ENCODE results near the gene IGF2R.

IGF2R gene

GRCh38 chr6:159978291-159979135 lies 9.6 kb downstream of the IGF2R start:
- no peak for DNase-seq

- DNase-seq: no peak
These were observed 10.4 kb downstream of the IGF2R start for GRCh38 chr6:159979136-159979874.

- DNase-seq: no peak
These were observed 11.6 kb downstream of the IGF2R start for GRCh38 chr6:159980474-159980873.

- no peak for DNase-seq
These were observed 12.2 kb downstream of the IGF2R start for GRCh38 chr6:159981071-159981402.

- peak; percentile 55 for DNase-seq
These were observed 12.7 kb downstream of the IGF2R start for GRCh38 chr6:159981403-159982245.

- DNase-seq: peak; percentile 59
These were observed 14.0 kb downstream of the IGF2R start for GRCh38 chr6:159982731-159983506.

- no peak for DNase-seq
These were observed 14.8 kb downstream of the IGF2R start for GRCh38 chr6:159983641-159984080.

GRCh38 chr6:159984268-159984786 lies 15.4 kb downstream of the IGF2R start:
- no peak for DNase-seq

GRCh38 chr6:159985296-159985945 lies 16.5 kb downstream of the IGF2R start:
- no peak for DNase-seq

GRCh38 chr6:159988983-159989454 lies 20.1 kb downstream of the IGF2R start:
- no peak for DNase-seq

- no peak for DNase-seq
These were observed 20.9 kb downstream of the IGF2R start for GRCh38 chr6:159989492-159990480.

- no peak for DNase-seq
These were observed 23.5 kb downstream of the IGF2R start for GRCh38 chr6:159992366-159992765.

GRCh38 chr6:159995405-159995804 lies 26.5 kb downstream of the IGF2R start:
- DNase-seq: no peak

GRCh38 chr6:159996087-159996622 lies 27.3 kb downstream of the IGF2R start:
- no peak for DNase-seq

GRCh38 chr6:159996626-159997497 lies 28.0 kb downstream of the IGF2R start:
- no peak for DNase-seq

GRCh38 chr6:159997498-159998101 lies 28.7 kb downstream of the IGF2R start:
- DNase-seq: no peak

GRCh38 chr6:159998538-159998937 lies 29.7 kb downstream of the IGF2R start:
- DNase-seq: no peak

- no peak for DNase-seq
These were observed 30.4 kb downstream of the IGF2R start for GRCh38 chr6:159999240-159999671.

Measured in fibroblast of upper back skin (primary cell).